NB4 (cell line): ENCODE results near the gene NMNAT1.

Source experiments
- DNase-seq: peaks from one replicate; pipeline ENCODE4 v3.0.0; 2010; ENCODE audit warnings: low read depth
- H3K4me3 ChIP-seq: one replicate; pipeline ENCODE4 v1.5.1; 2011; ENCODE audit warnings: mild to moderate bottlenecking, low read depth, low read length, moderate library complexity
- MYC ChIP-seq: IDR thresholded peaks from 2 replicates; pipeline ENCODE4 v1.6.1; 2011; ENCODE audit warnings: low read depth, low read length
- POLR2A ChIP-seq: IDR thresholded peaks from 2 replicates; pipeline ENCODE4 v1.6.1; 2011; ENCODE audit warnings: mild to moderate bottlenecking; ENCODE audit not compliant: insufficient read length; ENCODE audit errors: extremely low read depth
- TF ChIP-seq, protein P1 (sequence below): IDR thresholded peaks from 2 replicates; pipeline ENCODE4 v1.6.1; 2011; ENCODE audit warnings: low read depth, low read length
- TF ChIP-seq, protein P2 (sequence below): IDR thresholded peaks from one replicate; pipeline ENCODE4 v1.5.1; 2012; ENCODE audit warnings: low read depth, low read length

Gene NMNAT1

DNA sequence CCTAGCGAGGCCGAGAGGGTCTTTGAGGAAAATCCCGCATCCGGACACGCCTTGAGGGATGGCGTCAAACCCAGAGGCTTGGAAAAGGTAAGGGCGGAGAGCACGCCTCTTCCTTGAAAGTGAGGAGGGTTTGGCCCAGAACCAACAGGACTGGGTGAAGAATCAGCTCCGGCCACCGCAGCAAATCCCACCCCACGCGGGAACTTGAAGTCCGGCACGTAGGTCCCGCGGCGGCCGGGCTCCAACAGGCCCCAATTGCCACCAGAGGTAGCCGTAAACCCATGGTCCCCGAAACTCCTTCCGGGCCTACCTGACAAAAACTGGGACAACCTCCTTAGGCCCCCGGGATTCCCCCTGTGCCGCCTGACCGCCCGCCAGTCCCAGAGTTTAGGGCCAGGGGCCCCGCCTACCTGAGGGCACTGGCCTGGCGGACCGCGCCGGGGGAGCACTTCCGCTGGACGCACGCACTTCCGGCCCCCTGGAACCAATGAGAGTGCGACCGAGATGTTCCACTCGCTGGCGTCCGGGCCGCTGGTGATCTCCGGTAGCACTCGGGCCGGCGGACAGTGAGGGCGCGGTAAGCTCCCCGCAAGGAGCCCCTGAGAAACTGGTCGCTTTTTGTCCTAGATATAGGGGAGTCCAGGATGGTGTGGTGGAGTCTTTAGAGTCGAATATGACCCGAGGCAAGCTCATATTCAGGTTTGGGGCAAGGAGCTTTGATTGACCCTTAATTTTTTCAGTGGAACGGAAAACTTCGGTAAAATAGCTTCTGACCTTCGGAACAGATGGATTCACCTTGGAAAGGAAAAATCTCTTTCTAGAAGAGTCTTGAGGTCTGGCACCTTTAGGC is at the start of gene NMNAT1, which contains the start of gene LZIC:
Gene NMNAT1 (plus strand): TSS at position 537 of the 850 bp plus-strand sequence. CDS start 28,599 bp downstream, outside the sequence.
Gene LZIC (minus strand): TSS at position 453 of the 850 bp plus-strand sequence. CDS start 6,772 bp downstream, outside the sequence.
- peak within 1 kb of the TSS; percentile 99 for H3K4me3 ChIP-seq
- TF ChIP-seq, protein P1, sequence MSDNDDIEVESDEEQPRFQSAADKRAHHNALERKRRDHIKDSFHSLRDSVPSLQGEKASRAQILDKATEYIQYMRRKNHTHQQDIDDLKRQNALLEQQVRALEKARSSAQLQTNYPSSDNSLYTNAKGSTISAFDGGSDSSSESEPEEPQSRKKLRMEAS, result peak; percentile 36; the same call in 1 of the 2 replicates
- TF ChIP-seq MYC, result no peak
- peak; percentile 84 for TF ChIP-seq POLR2A
- DNase-seq, result peak; percentile 95

DNA sequence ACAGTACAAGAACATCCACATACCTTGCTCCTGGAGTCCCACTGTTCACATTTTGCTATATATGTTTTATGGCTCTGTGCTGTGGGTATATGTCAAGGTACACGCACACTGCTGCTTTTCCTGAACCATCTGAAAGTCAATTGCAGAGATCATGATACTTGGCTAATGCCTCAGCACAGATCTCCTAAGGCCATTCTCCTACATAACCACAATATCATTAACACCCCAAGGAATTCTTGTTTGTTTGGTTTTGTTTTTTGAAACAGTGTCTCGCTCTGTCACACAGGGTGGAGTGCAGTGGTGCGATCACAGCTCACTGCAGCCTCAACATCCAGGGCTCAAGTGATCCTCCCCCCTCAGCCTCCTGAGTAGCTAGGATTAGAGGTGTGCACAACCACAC is 49.2 kb upstream of the NMNAT1 start:
- DNase-seq, result no peak
- TF ChIP-seq POLR2A (no peak), MYC (no peak)
- TF ChIP-seq, protein P2, sequence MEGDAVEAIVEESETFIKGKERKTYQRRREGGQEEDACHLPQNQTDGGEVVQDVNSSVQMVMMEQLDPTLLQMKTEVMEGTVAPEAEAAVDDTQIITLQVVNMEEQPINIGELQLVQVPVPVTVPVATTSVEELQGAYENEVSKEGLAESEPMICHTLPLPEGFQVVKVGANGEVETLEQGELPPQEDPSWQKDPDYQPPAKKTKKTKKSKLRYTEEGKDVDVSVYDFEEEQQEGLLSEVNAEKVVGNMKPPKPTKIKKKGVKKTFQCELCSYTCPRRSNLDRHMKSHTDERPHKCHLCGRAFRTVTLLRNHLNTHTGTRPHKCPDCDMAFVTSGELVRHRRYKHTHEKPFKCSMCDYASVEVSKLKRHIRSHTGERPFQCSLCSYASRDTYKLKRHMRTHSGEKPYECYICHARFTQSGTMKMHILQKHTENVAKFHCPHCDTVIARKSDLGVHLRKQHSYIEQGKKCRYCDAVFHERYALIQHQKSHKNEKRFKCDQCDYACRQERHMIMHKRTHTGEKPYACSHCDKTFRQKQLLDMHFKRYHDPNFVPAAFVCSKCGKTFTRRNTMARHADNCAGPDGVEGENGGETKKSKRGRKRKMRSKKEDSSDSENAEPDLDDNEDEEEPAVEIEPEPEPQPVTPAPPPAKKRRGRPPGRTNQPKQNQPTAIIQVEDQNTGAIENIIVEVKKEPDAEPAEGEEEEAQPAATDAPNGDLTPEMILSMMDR, result no peak
- TF ChIP-seq, protein P1, result no peak
- H3K4me3 ChIP-seq, result no peak overlapping the region

DNA sequence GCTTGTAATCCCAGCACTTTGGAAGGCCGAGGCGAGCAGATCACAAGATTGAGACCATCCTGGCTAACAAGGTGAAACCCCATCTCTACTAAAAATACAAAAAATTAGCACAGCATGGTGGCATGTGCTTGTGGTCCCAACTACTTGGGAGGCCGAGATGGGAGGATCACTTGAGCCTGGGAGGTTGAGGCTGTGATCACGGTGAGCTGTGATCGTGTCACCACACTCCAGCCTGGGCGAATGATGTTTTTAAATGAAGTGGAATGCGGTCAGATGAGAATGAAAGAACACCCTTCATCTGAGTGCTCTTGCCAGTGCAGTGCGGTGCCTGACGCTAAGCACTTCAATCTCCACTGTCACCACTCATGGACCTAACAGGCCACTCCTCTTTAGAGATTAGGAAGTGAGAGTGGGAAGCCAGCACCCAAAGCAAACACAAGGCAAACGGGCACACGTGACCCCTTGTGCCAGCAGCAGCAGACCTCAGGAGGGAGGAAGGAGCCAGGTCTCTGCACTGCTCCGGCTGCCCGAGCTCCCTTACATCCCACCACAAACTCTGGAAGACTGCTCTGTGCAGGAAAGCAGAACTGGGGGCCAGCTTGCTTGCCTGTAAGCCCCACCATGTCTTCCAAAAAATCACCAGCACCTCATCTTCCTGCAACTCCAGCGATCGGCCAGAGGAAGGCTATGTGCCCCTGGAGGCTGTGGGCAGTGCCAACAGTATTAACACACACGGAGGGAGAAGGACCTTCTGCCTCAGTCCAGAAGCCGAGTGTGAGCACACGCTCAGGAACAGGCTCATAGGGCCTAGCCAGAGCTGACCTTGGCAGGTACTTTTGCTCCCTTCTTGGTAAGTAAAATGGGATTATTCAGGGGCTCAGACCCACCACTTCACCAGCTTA is 42.9 kb upstream of the NMNAT1 start:
- no peak overlapping the region for H3K4me3 ChIP-seq
- peak; percentile 40 for DNase-seq
- TF ChIP-seq, protein P2, result no peak
- TF ChIP-seq, protein P1, result no peak

DNA sequence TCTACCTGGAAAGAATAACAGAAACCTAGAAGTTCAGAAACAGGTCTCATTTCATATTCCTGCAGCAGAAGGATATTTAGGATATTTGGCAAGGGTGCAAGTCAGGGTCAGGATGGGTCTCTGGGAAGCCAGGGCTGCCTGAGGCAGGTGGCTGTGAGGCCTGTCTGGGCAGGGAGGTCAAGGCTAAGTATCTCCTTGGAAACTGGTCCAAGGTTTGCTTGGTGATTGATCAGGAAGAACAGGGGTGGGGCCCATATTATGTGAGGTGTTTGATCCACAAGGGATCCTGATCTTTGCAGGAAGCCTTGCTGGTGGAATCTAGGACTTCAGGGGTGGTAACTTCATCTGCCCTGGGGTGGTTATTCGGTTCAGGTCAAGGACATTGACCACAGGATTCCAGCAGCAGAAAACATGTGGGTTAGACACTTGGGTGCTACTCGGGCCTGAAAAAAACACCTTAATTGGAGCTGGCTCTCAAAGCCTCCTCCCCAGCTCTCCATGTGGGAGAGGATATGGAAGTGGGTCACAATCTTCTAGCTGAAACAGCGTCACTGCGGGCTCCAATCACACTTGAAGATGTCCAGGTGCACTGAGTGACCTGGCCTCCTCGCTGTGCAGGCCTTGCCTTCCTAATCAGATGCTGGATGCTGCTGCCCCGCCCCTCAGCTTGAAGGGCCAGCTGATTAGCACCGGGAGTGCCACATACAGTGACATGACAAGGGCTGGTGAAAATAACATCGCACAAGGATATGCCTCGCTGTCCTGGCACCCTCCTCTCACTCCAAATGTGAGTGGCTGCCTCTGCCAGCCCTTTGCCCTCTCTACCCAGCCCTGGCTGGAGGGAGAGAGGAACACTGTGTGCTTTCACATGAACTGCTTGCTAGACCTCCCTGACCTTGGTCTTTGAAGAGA is 41.9 kb upstream of the NMNAT1 start:
- no peak overlapping the region for H3K4me3 ChIP-seq
- TF ChIP-seq POLR2A, result no peak
- TF ChIP-seq MYC, result no peak
- no peak for DNase-seq

DNA sequence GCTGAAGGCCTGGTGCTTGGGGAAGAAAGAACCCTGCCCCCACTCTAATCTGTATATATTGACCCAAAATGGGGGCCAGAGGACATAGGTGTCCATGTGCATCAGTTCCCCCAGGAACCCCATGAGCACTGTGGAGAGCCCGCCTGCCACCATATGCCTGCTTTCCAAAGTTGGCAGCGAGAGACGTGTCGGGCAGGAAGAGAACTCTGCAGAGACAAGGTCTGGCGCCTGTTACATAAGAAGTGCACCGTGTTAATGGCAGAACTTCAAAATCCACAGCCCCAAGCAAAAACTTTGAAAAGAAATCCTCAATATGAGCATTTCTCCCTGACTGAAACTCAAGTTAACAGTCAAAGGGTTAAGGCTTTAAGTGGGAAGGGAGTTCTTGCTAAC is 41.2 kb upstream of the NMNAT1 start:
- DNase-seq, result no peak
- no peak for TF ChIP-seq MYC
- no peak for TF ChIP-seq POLR2A
- TF ChIP-seq, protein P1, result no peak
- TF ChIP-seq, protein P2, result no peak
- H3K4me3 ChIP-seq, result no peak overlapping the region

DNA sequence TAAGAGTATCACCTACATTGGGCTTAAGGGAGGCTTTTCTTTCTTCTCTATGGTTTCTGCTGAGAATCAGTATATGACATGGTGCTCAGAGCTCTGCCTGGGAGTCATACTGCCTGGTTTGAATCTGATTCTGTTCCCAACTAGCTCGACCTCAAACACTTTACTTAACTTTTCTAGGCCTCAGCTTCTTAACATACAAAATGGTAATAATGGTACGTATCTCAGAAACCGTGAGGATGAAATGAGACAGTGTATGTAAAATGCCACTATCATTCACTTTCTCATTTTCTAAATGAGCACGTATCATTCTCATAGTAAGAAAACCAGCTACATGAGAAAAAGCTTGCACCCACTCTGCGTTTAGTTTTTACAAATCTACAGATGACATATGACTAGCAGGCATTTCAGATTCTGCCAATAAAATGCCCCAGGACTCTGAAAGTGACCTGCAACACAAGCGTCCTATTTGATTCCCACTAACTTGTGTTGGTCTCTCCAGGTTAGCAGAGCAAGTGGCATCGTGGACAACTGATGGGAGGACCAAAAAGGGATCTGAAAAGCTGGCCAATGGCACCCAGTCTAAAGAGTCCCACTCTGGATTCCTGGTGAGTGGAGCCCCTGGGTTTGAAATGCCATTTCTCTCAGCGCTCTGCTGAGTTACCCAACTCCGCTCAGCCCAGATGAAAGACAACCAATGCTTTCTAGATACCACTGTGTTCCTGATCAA is 39.3 kb upstream of the NMNAT1 start:
- no peak for TF ChIP-seq POLR2A
- TF ChIP-seq MYC, result no peak
- TF ChIP-seq, protein P2, result no peak
- TF ChIP-seq, protein P1, result no peak
- DNase-seq, result no peak
- no peak overlapping the region for H3K4me3 ChIP-seq
